ENCODE results near the gene NCAPH2.

The NCAPH2 gene

DNA sequence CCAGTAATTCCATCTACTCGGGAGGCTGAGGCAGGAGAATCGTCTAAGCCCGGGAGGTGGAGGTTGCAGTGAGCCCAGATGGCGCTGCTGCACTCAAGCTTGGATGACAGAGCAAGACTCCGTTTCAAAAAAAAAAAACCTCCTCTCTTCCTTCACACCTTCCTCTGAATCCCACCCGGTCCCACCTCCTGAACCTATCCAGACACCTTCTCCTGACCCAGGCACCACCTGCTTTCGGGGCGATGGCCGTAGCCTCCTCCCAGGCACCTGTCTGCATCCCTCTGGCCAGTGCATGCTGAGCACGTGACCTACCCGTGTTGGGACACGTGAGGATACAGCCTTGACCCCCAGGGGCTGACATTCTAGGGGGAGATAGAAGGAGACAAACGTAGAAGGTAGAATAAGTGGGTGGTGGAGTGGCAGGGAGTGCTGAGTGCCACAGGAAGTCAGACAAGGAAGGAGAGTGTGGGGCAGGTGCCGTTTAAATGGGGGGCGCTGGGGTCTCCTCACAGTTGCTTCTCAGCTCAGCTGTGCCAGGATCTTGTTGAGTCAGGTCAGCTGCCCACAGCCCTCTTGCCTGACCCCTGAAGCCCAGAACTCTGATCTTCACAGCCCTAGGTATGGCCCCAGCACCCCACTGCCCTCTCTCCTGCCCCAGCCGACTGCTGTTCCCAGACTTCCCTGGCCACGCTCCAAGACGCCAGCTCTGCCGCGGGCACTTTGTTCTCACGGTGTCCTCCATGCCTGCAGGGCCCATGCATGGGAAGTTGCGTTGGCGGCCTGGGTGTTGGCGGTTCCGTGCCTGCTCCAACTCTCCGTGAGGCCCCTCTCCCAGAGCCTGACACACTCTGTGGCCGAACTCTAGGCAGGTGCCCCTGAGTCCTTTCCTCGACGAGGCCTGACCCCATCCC, 22.5 kb upstream of the NCAPH2 start:
- TF ChIP-seq, protein P1, sequence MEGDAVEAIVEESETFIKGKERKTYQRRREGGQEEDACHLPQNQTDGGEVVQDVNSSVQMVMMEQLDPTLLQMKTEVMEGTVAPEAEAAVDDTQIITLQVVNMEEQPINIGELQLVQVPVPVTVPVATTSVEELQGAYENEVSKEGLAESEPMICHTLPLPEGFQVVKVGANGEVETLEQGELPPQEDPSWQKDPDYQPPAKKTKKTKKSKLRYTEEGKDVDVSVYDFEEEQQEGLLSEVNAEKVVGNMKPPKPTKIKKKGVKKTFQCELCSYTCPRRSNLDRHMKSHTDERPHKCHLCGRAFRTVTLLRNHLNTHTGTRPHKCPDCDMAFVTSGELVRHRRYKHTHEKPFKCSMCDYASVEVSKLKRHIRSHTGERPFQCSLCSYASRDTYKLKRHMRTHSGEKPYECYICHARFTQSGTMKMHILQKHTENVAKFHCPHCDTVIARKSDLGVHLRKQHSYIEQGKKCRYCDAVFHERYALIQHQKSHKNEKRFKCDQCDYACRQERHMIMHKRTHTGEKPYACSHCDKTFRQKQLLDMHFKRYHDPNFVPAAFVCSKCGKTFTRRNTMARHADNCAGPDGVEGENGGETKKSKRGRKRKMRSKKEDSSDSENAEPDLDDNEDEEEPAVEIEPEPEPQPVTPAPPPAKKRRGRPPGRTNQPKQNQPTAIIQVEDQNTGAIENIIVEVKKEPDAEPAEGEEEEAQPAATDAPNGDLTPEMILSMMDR (conservative IDR thresholded peaks at IDR 0.05; ENCODE audit: control insufficient read depth, insufficient read depth, low read depth, low read length) = no peak
- H3K4me3 ChIP-seq (ENCODE audit: control insufficient read depth, low read depth, low read length) = no peak overlapping the region
- no peak for DNase-seq (ENCODE audit: low read depth)

DNA sequence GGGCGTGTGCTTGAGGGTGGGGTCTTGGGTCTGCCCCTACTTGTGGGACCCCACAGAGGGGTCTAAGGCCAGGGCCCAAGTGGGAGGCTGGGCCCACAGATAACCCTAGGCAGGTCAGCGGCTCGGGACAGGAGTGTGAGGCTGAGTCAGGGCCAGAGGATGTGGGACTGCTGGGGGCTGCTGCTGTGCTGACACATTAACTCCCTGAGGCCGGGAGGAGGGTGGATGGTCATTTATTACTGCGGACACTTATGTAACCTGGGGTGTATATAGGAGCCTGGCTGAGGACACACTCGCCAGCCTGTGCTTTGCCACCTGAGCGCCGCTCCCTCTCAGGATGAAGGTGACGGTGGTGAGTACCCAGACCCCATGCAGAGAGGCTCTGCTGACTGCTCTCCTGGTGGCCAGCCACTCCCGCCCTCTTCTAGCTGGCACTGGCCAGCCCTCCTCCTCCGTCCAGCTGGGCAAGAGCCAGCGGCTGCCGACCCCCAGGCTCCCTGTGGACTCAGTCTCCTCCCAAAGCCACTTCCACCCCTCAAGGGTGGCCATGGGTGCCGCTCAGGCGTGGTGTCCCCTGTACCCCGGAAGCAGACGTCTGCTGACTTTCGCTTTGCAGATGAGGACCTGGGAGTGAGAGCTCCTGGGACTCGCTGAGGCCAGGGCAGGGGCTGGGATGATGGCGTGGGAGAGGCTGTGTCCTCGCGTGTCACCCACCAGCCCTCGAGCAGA, 21.3 kb upstream of the NCAPH2 start, which contains the start of gene MIOX:
Gene MIOX (plus strand): TSS at position 299 of the 729 bp plus-strand sequence. CDS start 39 bp downstream, at position 338.
- no peak within 1 kb of the TSS for H3K4me3 ChIP-seq (ENCODE audit: control insufficient read depth, low read depth, low read length)
- TF ChIP-seq, protein P1 (conservative IDR thresholded peaks at IDR 0.05; ENCODE audit: control insufficient read depth, insufficient read depth, low read depth, low read length) = no peak
- no peak for DNase-seq (ENCODE audit: low read depth)

DNA sequence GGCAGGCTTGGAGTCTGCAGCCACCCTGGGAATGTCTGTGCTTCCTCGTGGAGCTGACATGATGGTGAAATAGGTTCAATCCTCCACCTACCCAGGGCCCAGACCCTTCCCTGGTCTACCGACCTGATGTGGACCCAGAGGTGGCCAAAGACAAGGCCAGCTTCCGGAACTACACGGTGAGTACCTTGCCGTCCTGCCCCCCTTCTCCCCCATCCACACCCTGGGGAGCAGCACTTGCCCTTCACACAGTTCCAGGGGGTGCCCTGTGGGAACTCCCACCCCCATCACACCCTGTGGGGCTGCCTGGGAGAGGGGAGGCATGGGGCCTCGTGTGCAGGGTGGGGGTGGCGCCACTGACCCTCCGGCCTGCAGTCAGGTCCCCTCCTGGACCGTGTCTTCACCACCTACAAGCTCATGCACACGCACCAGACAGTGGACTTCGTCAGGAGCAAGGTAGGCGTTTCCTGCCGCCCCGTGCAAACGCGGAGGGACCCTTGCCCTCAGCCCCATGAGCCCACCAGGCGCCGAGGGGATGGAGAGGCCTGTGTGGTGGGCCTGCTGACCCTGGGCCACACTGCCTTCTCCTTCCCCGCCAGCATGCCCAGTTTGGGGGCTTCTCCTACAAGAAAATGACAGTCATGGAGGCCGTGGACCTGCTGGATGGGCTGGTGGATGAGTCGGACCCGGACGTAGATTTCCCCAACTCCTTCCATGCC, 20.6 kb upstream of the NCAPH2 start:
- no peak for DNase-seq (ENCODE audit: low read depth)

GRCh38 chr22:50488006-50488677, 19.9 kb upstream of the NCAPH2 start:
- no peak for DNase-seq (ENCODE audit: low read depth)
- H3K4me3 ChIP-seq (ENCODE audit: control insufficient read depth, low read depth, low read length) = no peak overlapping the region
- TF ChIP-seq, protein P1 (conservative IDR thresholded peaks at IDR 0.05; ENCODE audit: control insufficient read depth, insufficient read depth, low read depth, low read length) = no peak

More for the DNA sequence above, 20.6 kb upstream of the NCAPH2 start:
- TF ChIP-seq, protein P1 (conservative IDR thresholded peaks at IDR 0.05; ENCODE audit: control insufficient read depth, insufficient read depth, low read depth, low read length) = no peak
- no peak overlapping the region for H3K4me3 ChIP-seq (ENCODE audit: control insufficient read depth, low read depth, low read length)

DNA sequence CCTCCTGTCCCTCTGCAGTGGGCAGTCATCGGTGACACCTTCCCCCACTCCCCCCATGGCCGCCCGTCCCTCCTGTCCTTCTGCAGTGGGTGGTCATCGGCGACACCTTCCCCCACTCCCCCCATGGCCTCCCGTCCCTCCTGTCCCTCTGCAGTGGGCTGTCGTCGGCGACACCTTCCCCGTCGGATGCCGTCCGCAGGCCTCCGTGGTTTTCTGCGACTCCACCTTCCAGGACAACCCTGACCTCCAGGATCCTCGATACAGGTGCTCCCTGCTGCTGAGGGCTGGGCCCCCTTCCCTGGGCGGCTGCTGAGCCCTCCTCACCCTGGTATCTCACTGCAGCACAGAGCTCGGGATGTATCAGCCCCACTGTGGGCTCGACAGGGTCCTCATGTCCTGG, 19.1 kb upstream of the NCAPH2 start:
- DNase-seq (ENCODE audit: low read depth) = no peak
- TF ChIP-seq, protein P1 (conservative IDR thresholded peaks at IDR 0.05; ENCODE audit: control insufficient read depth, insufficient read depth, low read depth, low read length) = no peak
- no peak overlapping the region for H3K4me3 ChIP-seq (ENCODE audit: control insufficient read depth, low read depth, low read length)

Data from fibroblast of mammary gland (primary cell).